Memory B cell (primary cell): ENCODE measurements around the gene GATA3.

Experiments
- ATAC-seq: fragments of 150-1000 bp; cut with Tn5 transposase; 2 replicates; pipeline ENCODE4 v1.10.0; 2021; ENCODE audit warnings: low read depth, mild to moderate bottlenecking, moderate library complexity
- DNase-seq, 2 donors: peaks; one replicate each; pipeline ENCODE4 v3.0.0; 2022; ENCODE audit warnings: low spot score in 2 of 2
- H3K27ac Mint-ChIP-seq: one replicate; pipeline ENCODE4 v1.8.0; 2022; ENCODE audit warnings: mild to moderate bottlenecking, moderate library complexity, mixed read lengths
- H3K27me3 Mint-ChIP-seq: one replicate; pipeline ENCODE4 v1.8.0; 2022; ENCODE audit warnings: mixed read lengths
- H3K36me3 Mint-ChIP-seq: one replicate; pipeline ENCODE4 v1.8.0; 2022; ENCODE audit warnings: mild to moderate bottlenecking, mixed read lengths
- H3K4me1 Mint-ChIP-seq: one replicate; pipeline ENCODE4 v1.8.0; 2022; ENCODE audit warnings: mixed read lengths
- H3K4me3 Mint-ChIP-seq: one replicate; pipeline ENCODE4 v1.8.0; 2022; ENCODE audit warnings: mild to moderate bottlenecking, moderate library complexity, mixed read lengths
- H3K9me3 Mint-ChIP-seq: one replicate; pipeline ENCODE4 v1.8.0; 2022; ENCODE audit warnings: mixed read lengths

The GATA3 gene

DNA sequence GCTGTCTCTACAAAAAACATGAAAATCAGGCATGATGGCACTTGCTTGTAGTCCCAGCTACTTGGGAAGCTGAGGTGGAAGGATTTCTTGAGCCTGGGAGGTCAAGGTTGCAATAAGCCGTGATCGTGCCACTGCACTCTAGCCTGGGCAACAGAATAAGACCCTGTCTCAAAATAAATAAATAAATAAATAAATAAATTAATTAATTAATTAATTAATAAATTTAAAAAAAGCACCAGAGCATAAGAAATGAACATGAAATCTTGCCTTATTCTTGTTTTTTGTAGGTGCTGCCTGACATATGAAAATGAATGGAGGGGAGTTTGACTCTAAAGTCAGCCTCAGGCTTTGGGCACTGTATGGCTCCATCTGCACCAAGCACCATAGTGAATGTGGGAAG, 69.9 kb downstream of the GATA3 start:
- ATAC-seq (no peak), DNase-seq (no peak)
- Mint-ChIP-seq H3K27me3 (no peaks in the 10 kb centered on the region), H3K9me3 (peaks cover 3% of the 10 kb centered on the region), H3K4me1 (no peaks in the 10 kb centered on the region), H3K27ac (no peak overlapping the region), H3K4me3 (no peak overlapping the region), H3K36me3 (no peaks in the 10 kb centered on the region)
